Activated CD8-positive, alpha-beta memory T cell treated with anti-CD3 and anti-CD28 coated beads, Interleukin-2, amount 50 U/mL, for 4 hours (primary cell): ENCODE data around the gene GPS1.

Source experiments
- DNase-seq: peaks from one replicate; pipeline ENCODE4 v3.0.0-alpha.2; 2020

Gene GPS1

GRCh38 chr17:82080789-82081464 lies 29.2 kb downstream of the GPS1 start:
- DNase-seq = no peak

GRCh38 chr17:82081546-82081945 lies 29.8 kb downstream of the GPS1 start:
- DNase-seq = no peak

GRCh38 chr17:82081966-82082365 lies 30.3 kb downstream of the GPS1 start:
- DNase-seq = no peak

GRCh38 chr17:82082456-82082855 lies 30.8 kb downstream of the GPS1 start:
- DNase-seq = no peak

- no peak for DNase-seq
Observed at GRCh38 chr17:82083009-82083408, 31.3 kb downstream of the GPS1 start.

GRCh38 chr17:82083533-82084359 lies 32.0 kb downstream of the GPS1 start:
- no peak for DNase-seq

- no peak for DNase-seq
Observed at GRCh38 chr17:82084373-82085030, 32.8 kb downstream of the GPS1 start.

GRCh38 chr17:82085031-82085861 lies 33.5 kb downstream of the GPS1 start:
- DNase-seq = no peak

GRCh38 chr17:82085931-82086764 lies 34.5 kb downstream of the GPS1 start:
- DNase-seq = no peak

GRCh38 chr17:82086941-82087906 lies 35.5 kb downstream of the GPS1 start:
- no peak for DNase-seq

GRCh38 chr17:82087961-82088837 lies 36.5 kb downstream of the GPS1 start:
- DNase-seq = no peak

GRCh38 chr17:82088838-82089722 lies 37.4 kb downstream of the GPS1 start:
- DNase-seq = no peak

GRCh38 chr17:82089723-82090548 lies 38.2 kb downstream of the GPS1 start:
- no peak for DNase-seq

GRCh38 chr17:82090549-82091263 lies 39.0 kb downstream of the GPS1 start:
- no peak for DNase-seq

GRCh38 chr17:82091264-82092066 lies 39.8 kb downstream of the GPS1 start:
- no peak for DNase-seq

- DNase-seq = no peak
Observed at GRCh38 chr17:82092094-82092586, 40.4 kb downstream of the GPS1 start.
